ENCODE data around the gene HDAC4.

The HDAC4 gene

GRCh38 chr2:239116456-239117246 lies 284.2 kb downstream of the HDAC4 start:
- H3K4me3 ChIP-seq (ENCODE audit: low read depth, low read length), result no peak overlapping the region
- no peak for TF ChIP-seq CTCF (IDR thresholded peaks at IDR 0.05; ENCODE audit: insufficient read depth, low read depth, low read length, missing control alignments)
- DNase-seq (ENCODE audit: low read depth), result no peak

- TF ChIP-seq CTCF (IDR thresholded peaks at IDR 0.05; ENCODE audit: insufficient read depth, low read depth, low read length, missing control alignments), result no peak
- DNase-seq (ENCODE audit: low read depth), result no peak
- no peak overlapping the region for H3K4me3 ChIP-seq (ENCODE audit: low read depth, low read length)
Measured at GRCh38 chr2:239115616-239116015, 285.2 kb downstream of the HDAC4 start.

- no peak for TF ChIP-seq CTCF (IDR thresholded peaks at IDR 0.05; ENCODE audit: insufficient read depth, low read depth, low read length, missing control alignments)
- no peak for DNase-seq (ENCODE audit: low read depth)
- H3K4me3 ChIP-seq (ENCODE audit: low read depth, low read length), result no peak overlapping the region
Measured at GRCh38 chr2:239114616-239115265, 286.1 kb downstream of the HDAC4 start.

- DNase-seq (ENCODE audit: low read depth), result no peak
- TF ChIP-seq CTCF (IDR thresholded peaks at IDR 0.05; ENCODE audit: insufficient read depth, low read depth, low read length, missing control alignments), result no peak
- no peak overlapping the region for H3K4me3 ChIP-seq (ENCODE audit: low read depth, low read length)
Measured at GRCh38 chr2:239114119-239114581, 286.7 kb downstream of the HDAC4 start.

DNA sequence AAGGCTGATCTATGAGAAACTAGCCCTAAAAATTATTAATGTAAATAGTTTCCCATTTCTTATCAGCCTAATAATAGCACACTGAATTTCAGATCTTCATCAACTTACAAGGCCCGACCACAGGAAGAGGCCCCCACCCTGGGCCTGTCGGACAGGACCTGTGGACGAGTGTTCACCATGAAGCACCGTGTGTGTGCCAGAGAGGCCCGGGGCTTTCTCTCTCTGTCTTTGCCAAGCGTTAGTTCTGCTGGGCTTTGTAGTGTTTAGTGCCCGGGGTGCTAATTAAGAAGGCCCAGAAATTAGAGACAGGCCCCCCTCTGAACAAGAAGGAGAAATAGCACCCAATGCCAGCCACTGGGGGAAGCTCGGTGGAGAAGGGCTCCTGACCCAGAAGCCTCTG lies 287.2 kb downstream of the HDAC4 start:
- H3K4me3 ChIP-seq (ENCODE audit: low read depth, low read length), result no peak overlapping the region
- no peak for TF ChIP-seq CTCF (IDR thresholded peaks at IDR 0.05; ENCODE audit: insufficient read depth, low read depth, low read length, missing control alignments)
- DNase-seq (ENCODE audit: low read depth), result no peak

- H3K4me3 ChIP-seq (ENCODE audit: low read depth, low read length), result no peak overlapping the region
- DNase-seq (ENCODE audit: low read depth), result no peak
- TF ChIP-seq CTCF (IDR thresholded peaks at IDR 0.05; ENCODE audit: insufficient read depth, low read depth, low read length, missing control alignments), result no peak
Measured at GRCh38 chr2:239113171-239113570, 287.6 kb downstream of the HDAC4 start.

Data from GM12865 (cell line).